HG02938 (cell line): Measurements from ENCODE around the gene C2orf81.
"Not testable (repeated sequence)": the region's sequence is repeated elsewhere in the genome, so short reads cannot be mapped to it uniquely, and the experiment has no call there.

Experiments
- ATAC-seq: cut with Tn5 transposase; IDR thresholded peaks from one replicate; pipeline ENCODE4 v1.9.1; 2021; ENCODE audit warnings: mild to moderate bottlenecking, moderate library complexity; ENCODE audit not compliant: unreplicated experiment

Gene C2orf81

DNA sequence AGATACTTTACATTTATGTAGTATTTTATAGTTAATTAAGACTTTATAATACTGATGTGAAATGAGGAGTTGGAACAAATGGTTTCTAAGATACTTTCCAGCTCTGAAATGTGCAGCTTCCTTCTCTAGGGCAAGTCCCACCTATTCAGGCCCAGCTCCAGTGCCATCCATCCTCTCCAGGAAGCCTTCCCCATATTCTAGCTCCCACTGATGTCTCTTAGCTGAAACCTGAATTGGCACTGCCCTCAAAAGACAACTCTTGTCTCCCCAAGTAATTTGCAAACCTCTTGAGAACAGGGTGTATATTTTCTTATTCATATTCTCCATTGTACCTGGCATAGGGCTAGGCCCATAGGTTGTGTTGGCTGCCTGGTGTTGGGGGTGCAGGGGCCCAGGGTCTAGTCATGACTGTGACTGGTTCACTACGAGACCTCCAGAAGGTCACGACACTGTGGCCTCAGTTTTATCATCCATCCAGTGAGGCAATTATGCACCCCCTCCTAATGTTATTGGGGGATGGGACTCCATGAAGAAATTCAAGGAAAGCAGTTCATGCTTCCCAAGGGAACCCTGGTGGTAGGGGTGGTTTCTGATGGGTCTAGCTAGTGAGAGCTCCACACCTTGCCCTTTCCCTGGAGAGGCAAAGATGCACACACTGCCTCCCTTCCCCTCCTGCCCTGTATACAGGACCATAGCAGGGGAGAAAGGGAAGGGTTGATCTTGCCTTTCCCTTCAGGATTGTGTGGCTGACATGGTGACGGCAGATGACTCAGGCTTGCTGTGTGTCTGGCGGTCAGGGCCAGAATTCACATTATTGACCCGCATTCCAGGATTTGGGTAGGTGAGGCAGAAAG, 2.9 kb upstream of the C2orf81 start:
- ATAC-seq, result no peak

DNA sequence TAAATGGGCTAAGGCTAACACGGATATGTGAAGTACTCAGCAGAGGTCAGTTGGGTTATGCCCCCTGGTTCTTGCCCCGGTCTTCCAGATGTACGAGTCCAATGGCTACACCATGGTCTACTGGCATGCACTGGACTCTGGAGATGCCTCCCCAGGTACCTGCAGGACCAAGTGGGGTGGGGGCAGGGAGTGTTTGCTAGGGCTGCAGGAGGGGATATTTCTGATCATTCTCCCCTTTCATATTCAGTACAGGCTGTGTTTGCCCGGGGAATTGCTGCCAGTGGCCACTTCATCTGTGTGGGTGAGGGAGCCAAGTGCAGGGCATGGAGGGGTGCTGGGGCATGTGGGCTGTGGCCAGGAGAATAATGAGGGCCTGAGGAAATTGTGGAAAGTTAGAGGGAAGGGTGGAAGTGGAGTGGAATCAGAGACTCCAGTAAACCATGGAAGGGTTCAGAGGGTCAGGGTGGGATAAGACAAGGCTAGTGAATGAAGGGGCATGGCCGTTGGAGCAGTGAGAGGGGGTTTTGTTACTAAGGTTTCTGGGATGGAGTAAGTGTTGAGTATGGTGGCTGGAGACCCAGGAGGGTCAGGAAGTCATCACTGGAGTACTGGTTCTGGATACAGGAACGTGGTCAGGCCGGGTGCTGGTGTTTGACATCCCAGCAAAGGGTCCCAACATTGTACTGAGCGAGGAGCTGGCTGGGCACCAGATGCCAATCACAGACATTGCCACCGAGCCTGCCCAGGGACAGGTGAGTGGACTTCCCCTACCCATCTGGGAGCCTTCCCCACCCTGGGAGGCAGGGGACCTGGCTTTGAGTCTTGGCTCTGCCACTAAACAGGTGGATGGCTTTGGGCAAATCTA, 2.0 kb upstream of the C2orf81 start:
- ATAC-seq, result no peak

DNA sequence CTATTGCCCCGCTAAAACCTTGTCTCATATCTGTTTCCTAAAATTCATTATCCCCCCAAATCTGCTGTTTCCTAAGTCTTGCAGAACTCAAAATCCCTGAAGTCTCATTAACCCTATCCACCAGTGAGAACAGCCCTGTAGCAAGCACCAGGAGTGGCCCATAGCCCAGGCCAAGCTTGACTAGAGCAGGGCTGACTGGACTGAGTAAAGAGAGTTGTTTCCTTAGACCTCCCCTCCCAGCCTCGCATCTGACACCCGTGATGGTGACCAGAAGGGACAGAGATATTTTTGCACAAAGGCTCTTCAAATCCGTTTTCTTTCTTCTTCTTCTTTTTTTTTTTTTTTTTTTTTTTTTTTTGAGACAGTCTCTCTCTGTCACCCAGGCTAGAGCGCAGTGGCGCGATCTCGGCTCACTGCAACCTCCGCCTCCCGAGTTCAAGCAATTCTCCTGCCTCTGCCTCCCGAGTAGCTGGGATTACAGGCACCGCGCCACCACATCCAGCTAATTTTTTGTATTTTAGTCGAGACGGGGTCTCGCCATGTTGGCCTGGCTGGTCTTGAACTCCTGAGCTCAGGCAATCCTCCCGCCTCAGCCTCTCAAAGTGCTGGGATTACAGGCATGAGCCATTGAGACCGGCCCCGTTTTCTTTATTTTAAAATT, 846 bp downstream of the C2orf81 start:
- not testable (repeated sequence) for ATAC-seq

DNA sequence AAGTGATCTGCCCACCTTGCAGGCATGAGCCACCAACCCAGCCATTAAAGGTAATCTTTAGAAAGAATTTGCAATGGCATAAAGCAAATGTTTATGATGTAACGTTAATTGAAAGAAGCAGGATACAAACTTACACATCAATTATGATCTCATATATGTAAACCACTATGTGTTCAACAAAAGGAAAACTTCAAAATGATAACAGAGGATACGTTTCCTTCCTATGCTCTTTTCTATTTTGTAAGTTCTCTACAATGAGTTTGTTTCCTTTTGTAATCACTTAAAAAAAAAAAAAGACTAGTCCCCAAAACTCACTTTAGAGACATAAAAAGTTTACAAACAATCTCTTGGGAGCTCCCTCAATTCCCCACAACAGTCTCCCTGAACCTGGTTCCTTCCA, 1.4 kb downstream of the C2orf81 start:
- no peak for ATAC-seq

DNA sequence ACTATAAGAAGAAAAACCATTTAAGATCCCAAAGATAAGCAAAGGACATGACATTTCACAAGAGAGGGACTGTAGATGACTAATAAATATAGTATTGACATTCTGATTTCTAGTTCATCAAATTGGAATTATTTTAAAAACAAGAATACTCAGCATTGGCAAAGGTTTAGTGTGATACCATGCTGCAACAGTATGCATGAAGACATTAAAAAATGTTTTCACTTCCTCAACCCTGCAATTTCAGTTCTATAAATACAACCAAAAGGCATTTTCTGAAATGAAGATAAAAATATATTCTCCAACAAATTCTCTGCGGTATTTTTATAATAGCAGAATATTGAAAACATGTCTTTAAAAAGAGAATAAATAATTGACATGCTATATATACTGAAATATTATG, 2.1 kb downstream of the C2orf81 start:
- no peak for ATAC-seq

DNA sequence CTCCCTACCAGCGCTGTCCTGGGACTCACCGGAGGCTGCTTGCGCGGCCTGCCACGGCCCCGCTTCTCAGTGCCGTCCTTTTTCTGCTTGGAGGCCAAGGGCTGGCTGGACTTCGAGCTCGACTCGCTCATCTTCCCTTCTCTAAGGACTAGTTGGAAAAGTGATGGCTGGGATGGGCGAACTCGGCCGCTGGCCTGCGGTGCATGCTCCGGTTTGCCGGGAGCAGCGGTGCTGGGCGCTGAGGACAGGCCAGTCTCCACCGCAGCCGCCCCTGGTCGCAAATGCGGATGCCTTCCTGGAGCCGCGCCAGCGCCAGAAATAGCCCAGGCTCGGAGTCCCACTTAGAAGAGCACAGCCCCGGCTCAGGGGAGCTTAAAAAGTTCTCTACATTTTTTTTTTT, 3.1 kb downstream of the C2orf81 start:
- no peak for ATAC-seq

DNA sequence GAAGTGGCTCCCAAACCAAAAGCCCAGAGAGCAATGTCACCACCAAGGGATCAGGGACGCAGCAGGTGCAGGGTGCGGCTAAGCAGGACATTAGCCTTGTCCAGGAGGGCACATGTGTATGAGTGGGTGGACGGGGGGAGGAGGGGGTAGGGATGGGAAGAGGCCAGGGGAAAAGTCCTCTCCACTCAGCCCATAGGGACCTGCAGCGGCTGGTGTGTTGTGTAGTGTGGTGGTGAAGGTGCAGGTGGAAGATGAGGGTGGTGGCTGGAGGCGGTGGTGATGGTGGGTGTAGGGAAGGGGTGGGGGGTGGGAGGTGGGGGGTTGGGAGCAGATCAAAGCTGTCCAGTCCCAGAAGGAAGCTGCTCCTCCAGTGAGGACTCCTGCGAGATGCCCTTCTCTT, 3.7 kb downstream of the C2orf81 start:
- ATAC-seq, result no peak

DNA sequence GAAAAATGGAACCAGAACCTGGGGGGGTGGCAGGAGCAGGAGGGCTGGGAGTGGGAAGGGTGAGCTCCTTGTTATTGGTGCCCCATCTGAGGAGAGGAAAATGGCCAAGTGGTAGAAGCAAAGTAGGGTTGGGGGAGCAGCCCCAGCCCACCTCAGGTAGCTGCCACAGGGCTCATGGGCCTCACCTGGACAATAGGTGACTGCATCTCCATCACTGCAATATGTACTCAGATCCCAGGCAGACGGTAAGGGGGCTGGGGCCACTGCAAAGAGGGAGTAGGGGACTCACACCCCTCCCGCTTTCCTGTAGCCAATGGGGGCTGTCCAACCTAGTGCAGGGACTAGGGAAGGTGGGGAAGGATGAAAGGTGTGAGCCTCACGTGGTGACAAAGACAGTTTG, 4.2 kb downstream of the C2orf81 start:
- no peak for ATAC-seq

DNA sequence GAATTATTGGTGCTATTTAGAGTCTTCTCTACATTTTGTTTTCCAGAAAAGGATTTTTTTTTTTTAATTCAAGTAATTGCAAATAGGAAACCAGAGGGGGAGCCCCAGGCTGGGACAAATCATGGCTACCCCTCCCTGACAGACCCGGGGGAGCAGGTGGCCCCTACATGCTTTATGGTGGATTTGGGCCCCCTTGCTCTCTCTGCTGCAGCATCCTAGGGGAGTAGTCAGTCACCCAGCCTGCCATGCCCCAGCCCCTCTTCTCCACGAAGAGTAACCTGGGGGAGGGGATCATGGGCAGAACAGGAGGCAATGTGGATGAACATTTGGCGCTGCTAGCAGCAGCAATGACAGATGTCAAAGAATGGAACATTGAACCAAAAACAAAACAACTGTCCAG, 4.6 kb downstream of the C2orf81 start:
- no peak for ATAC-seq

DNA sequence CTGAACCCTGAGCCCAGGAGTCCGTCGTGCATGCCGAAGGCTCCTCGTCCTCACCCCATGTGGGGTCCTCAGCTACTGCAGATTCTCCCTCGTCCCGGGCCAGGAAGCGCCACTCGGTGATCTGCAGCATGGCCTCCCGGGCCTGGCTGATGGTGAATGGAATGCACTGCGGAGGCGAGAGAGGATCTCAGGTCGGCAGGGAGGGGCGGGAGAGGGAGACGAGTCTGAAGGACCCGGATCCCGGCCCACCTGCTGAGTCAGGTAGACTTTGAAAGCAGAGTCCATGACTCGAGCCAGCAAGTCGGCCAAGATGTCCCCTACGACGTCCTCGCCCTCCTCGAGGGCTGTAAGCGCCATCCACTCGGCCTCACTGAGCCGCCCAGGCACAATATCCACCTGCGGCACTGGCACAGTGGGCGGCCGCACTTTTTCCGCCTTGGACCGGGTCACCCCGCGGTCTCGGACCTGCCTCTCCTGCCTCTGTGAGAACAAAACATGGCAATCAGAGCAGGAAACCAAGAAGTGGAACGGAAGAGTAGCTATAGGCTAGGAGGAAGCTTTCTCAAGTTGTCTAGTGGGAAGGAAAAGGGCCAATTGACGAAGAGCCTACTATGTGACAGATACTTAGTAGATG, 5.5 kb downstream of the C2orf81 start:
- ATAC-seq, result no peak

DNA sequence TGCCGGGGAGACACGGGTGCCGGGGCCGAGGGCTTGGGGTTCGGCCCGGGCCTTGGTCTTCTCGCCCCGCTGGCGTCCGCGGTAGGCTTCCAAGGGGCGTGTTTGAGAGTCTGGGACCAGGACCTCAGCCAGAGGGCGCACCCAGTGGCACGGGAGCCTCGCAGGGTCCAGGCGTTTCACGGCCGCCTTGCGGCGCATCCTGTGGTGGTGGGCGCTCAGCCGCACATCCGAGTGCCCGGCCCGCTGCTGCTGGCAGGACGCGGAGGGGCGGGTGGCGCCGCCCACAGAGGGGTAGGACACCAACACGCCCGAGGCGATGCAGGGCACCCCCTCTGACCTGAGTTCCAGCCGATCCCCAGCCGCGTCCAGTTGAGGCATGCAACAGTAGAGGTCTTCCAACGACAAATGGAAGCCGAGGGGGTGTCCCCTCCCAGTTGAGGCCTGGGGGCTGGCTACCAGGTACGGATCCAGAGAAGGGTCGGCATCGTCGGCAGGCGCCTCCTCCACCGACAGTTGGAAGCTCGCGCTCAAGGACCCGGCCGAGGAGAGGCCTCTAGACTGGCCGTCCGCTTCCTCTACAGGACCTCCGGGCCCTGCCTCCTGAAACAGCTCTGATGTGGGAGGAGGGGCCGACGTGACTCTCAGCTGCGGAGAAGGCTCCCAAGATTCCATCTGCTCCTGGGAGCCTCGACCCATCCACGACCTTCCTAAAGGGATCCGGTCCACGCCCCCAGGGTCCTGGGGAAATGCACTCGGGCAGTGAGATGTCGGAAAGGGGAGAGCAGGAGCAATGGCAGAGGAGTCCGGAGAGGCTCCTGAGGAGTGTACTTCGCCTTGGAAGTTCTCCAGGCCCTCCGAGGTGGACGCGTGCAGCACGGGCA, 6.3 kb downstream of the C2orf81 start:
- ATAC-seq, result no peak

DNA sequence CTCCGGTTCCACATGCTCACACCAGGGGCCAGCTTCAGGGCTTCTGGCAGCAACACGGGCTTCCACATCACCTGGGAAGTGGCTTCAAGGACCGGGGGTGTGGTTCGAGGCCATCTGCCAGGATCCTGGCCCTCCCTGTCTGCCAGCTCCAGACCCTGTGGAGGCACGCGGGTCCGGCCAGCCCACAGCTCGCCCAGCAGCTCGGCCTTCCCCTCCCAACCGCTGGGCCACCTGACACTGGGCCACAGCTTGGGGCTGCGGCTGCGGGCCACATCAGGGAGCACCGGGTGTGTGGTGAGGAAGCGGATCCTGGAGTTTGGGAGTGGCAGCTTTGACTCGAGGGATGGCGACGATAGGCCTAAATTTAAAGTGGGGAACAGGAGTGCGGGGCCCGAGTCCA, 7.0 kb downstream of the C2orf81 start:
- no peak for ATAC-seq

DNA sequence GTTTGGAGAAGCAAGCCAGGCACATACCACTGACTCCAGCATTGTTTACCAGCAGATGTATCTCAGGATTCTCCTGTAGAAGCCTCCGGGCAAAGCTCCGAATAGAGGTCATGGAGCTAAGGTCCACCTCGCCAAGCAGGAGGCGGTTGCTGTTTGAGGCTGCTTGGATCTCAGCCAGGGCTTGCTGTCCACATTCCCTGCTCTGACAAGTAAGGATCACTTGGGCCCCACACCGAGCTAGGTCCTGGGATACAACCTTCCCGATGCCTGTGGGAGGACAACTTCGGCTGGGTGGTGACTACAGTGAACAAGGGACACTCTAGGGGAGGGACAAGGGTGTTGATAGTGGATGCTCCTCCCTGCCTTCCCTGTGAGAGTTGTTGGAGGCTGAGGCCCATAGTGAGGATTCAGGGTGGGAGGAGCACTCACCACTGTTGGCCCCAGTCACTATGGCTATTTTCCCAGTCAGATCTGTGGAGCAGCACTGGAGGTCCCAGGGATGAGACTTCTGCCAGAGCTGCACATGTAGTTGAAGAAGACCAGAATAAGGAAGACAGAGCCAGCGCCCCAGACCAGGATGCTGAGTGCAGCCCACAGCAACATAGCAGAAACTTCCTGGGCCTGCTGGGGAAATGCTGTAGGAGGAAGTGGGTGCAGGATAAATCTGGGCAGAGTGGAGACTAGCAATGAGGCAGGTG, 8.3 kb downstream of the C2orf81 start:
- no peak for ATAC-seq

DNA sequence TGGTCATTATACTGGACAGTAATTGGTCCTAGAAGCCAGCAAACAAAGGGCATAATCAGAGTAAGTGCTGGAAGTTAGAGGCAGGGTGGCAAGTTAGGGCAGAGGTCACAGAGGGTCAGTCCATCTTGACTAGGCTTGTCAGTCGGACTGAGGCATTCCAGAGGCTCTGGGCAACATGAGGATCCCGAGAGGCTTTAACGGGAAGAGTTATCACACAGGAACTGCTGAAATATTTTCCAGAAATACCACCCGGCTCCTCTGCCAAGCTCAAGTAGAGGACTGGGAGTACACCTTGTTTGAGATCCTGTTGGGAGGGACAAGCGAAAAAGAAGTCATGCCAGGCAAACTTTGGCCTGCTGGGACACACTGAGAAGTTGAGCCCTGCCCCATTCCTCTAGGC, 13.7 kb downstream of the C2orf81 start:
- no peak for ATAC-seq

DNA sequence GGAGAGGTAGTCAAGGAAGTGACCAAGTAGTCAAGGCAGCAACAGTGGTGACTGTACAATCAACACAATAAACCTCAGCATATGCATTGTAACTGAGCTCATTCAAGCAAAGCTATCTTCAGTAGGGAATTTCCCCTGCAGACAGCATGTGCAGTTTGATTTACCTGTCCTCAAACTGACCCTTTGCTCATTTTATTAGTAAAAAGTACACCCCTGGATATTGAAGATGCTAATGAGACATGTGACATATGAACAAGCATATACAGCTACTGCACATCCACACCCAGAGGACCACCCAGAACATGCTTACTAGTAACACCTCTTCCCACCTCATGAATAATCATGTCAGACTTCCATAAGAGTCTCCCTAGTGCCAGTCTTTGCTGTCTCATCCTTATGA, 15.4 kb downstream of the C2orf81 start:
- ATAC-seq, result peak; percentile 91

DNA sequence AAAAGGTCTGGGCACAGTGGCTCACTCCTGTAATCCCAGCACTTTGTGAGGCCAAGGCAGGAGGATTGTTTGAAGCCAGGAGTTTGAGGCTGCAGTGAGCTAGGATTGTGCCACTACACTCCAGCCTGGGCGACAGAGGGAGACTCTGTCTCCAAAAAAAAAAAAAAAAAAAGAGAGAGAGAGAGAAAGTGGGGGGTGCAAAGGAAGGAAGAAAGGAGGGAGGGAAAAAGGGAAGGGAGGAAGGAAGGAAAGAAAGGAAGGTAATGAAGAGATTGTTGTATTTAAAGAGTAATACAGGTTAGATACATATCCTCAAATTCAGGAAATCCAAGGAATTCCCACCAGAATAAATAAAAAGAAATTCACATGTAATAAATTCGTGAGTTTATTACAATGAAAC, 19.5 kb downstream of the C2orf81 start:
- no peak for ATAC-seq

DNA sequence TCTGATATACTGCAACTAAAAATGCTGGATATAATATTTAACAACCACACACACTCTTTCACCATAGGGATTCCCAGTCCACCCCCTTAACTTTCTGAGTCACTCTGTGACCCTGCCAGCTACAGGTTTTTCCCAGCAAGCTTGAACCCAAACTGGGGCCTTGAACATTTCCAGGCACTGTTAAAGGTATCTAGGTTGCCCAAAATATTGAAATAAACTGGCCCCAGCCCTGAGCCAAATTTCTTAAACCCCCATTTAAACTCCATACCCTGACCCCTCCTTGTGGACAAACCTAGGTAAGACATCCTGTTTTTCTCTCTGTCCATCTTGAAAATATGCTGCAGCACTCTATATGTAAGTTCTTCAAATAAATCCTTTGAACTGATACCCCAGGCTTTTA, 21.6 kb downstream of the C2orf81 start:
- ATAC-seq, result no peak

DNA sequence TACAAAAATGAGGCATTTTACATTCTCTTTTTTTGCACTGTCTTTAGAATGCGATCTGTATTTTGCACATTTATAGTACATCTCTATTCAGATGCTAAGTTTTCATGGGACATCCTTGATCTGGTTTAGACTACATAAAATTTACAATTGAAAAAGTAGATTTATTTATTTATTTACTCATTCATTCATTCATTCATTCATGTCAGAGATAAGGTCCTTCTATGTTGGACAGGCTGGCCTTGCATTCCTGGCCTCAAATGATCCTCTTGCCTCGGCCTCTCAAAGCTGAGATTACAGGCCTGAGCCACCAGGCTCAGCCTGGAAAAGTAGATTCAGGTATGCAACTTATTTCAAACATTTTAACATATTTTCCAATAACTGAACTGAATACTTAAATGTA, 25.3 kb downstream of the C2orf81 start:
- no peak for ATAC-seq

DNA sequence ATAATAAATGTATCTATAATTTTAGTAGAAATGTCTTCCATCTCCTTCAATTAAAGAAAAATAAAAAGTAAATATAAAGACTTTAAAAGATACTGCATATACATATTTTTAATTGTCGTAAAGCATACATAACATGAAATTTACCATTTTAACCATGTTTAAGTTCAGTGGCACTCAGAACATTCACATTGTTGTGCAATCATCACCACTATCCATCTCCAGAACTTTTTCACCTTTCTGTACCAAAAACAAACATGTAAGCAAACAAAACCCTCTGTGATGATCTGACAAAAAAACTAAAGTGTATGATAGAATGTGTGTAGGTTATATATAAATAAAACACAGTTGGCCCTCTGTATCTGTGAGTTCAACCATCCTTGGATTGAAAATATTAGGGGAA, 27.9 kb downstream of the C2orf81 start:
- no peak for ATAC-seq

DNA sequence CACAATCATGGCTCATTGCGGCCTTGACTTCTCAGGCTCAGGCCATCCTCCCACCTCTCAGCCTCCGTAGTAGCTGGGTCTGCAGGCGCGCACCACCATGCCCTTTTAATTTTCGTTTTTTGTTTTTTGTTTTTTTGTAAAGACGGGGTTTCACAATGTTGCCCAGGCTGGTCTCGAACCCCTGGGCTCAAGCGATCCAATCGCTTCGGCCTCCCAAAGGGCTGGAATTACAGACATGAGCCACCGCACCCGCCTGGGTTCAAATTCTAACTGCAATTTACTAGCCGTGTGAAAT, 29.0 kb downstream of the C2orf81 start:
- no peak for ATAC-seq
